HG03108 (cell line): ENCODE measurements around the gene NOTCH3.

Experiments used
- ATAC-seq: cut with Tn5 transposase; IDR thresholded peaks from one replicate; pipeline ENCODE4 v1.9.1; 2021; ENCODE audit warnings: moderate library complexity; ENCODE audit not compliant: unreplicated experiment

NOTCH3 gene

DNA sequence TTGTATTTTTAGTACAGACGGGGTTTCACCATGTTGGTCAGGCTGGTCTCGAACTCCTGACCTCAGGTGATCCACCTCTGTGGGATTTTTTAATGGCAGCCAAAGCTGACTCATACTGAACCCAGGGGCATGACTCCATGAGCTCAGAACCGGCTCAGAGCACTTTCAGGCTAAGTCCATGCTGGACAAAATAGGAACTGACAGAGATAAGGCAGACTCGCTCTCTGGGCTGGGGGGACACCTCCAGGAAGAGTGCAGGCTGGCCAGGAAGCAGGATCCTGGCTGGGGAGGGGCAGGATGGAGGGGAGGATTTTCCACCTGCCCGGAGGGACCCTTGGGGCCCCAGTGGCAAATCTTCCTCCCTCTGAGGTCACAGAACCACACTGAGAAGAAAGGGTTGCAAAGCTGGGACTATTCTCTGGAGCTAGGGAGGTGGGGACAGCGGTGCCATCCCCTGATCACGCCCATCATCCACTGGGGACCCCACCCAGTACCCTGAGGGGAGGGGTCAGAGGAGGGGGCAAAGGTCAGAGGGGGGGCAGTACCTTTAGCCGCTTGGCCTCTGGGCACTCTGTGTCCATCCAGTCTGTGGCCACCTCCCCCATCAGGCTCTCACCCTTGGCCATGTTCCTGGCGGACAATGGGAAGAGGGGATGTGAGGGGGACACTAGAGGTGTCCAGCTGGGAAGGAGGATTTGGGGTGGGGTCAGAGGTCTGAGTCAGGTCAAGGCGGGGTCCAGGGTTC, 31.1 kb downstream of the NOTCH3 start:
- no peak for ATAC-seq

DNA sequence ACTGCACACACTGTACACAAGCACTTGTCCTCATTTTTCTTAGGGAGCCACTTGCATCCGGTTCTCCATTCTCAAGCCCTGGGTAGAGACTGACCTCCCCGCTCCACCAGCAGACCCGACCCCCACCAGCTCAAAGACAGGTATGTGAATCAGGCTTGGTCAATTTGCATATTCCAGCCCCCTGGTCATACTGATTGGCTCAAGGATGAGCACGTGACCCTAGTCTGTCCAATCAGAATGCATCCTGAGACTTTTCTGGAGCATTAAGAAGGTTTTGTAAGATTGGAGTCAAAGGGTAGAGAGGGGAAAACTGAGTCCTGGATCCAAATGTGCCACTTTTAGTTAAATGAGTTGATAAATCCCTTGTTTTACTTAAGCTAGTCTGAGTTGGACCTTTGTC, 34.1 kb downstream of the NOTCH3 start:
- no peak for ATAC-seq

DNA sequence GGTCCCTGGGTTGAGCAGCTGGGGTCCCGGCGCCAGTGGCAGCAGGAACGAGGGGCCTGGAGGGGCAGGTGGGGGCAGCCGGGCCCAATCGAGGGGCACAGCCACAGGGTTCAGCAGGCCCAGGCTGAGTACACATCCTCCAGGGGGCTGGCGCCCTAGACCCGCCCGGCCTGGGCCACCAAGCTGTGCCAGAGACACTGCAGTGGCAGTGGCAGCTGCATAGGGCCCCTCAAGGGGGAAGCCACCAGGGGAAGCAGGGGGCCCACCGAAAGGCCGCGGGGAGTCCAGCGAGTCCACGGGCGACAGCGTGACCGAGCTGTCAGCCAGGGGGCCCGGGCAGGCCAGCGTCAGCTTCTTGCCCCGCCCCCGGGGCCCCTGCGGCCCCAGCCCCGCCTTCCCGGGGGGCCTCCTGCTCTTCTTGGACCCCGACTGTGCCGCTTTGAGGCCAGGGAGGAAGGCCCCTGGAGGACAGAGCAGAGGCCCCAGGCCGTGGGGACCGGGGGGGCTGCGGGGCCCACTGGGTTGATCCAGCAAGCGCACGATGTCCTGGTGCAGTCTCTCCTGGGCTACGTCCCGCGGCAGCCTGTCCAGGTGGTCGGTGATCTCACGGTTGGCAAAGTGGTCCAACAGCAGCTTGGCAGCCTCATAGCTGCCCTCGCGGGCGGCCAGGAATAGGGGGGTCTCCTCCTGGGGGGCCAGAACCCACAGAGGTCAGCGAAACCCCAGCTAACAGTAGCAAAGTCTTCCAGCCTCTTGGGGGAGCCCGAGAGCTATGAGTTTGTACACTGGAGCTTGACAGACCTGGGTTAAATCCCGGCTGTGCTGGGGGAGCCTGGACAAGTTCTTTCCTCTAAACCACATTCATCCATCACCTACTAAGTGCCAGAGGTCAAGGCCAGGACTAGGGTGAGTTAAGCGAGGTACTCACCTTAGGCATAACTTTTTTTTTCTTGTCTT, 39.5 kb downstream of the NOTCH3 start:
- no peak for ATAC-seq

DNA sequence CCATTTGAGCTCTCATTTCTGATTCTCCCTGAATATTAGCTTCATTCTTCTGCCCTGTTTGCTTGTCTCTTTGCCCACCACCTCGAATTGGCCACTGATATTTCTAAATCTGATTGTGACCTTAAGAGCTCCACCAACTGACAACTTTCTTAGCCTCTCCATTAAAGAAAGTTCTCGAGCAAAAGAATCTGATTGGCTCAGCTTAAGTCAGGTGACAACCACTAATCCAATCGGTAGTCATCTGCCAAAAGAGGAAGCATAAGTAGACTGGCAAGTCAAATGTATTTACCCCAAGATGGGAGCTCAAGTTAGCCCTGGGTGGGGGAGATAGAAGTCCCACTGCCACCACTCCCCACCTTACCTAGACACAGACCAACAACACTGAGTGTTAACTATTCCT, 41.5 kb downstream of the NOTCH3 start:
- no peak for ATAC-seq

DNA sequence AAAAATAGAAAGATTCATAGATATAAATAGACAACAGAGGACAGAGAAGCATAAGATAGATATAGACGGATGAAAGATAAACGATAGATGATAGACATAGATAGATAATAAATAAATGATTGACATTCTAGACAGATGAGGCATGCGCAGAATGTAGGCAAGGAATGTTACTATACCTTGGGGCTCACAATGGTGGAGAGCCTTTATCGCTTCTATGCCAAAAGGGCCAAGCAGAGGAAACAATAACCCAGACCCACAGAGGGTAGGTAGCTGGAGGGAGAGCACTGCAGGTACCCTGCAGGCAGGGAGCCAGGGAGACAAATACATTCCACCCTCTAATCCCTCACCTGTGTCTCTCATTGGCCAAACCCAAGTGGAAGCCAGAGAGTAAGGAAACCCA, 44.4 kb downstream of the NOTCH3 start:
- ATAC-seq, result no peak

DNA sequence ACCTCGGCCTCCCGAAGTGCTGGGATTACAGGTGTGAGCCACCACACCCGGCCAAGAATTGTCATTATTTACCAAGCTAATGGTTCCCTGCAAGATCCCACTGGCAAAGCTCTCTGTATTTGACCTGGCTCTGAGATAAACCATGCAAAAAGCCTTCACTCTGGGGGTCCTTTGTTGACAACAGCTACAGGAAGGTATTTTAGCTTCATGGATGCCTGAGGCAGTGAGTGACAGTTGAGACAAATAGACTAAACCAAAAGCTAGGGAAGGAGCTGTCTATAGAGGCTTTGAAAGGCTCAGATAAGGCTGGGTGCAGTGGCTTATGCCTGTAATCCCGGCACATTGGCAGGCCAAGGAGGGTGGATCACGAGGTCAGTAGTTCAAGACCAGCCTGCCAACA, 45.5 kb downstream of the NOTCH3 start:
- no peak for ATAC-seq

DNA sequence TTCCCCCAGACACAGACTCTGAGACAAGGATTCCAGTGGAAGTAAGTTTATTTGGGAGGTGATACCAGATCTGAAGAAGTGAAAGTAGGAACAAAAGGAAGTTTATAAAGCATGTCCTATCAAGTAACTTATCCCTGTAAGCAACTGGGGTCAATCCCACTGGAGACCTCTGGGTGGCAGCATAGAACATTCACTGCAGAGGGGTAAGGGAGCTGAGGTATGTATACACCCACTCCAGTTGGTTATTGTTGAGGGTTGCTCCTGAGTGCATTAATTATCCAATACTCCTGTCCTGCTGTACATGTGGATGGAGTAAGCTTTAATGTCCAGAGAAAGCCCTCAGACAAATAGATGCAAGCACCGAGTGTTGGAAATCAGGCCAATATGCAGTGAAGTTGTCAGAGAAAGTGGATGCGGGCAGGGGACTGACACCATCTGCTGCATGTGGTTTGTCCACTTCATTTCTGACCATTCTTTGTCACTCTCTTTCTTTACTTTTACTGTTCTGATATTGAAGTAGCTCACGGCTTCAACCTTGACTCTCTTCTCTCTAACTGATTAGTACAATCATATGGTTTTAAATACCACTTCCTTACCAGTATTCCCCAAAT, 46.7 kb downstream of the NOTCH3 start:
- no peak for ATAC-seq

DNA sequence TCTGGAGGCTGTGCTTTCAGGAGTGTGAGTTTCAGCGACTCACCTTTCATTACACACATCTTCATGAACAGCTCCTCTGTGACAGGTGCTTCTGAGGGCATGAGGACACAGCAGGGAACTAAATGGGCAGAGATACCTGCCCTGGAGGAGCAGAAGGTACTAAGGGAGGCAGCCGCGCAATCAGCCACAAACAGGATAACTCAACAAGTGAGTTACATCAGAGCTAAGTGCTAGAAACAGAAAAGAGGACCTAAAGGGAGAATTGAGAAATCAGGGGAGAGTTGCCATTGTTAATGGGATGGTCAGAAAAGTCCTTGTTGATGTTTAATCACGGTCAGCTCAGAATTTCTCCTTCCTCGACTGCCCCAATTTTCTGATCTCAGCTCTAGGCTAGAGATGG, 51.1 kb downstream of the NOTCH3 start:
- no peak for ATAC-seq

DNA sequence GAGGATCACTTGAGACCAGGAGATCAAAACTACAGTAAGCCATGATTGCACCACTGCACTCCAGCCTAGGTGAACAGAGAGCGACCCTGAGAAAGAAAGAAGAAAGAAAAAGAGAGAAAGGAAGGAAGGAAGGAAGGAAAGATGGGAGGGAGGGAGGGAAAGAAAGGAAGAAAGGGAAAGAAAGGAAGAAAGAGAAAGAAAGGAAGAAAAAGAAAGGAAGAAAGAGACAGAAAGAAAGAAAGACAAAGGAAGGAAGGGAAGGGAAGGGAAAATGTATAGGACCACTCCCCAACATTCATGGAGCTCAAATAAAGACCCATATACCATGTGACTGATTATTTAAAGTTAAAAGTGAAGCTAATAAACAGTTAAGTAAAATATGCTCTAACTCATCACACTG, 53.7 kb downstream of the NOTCH3 start:
- no peak for ATAC-seq

DNA sequence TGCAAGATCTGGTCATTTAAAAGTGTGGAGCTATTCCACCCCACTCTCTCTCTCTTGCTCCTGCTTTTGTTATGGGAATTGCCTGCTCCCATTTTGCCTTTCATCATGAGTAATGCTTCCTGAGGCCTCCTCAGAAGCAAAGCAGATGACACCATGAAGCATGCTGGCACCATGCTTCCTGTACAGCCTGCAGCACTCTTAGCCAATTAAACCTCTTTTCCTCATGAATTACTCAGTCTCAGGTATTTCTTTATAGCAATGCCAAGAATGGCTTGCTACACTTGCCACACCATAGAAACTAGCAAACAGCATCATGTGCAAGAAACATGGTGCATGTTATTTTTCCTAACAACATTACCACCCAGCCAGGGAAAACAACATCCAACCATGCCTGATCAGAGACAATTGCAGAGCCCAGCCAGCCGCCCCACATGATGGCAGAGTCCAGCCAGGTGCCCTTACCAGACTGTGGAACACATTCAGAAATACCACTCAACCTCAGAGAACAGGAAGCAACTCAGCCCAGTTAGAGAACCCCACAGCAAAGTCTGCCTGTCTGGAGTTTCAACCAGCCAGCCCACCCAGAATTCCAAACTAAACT, 56.6 kb downstream of the NOTCH3 start:
- no peak for ATAC-seq

DNA sequence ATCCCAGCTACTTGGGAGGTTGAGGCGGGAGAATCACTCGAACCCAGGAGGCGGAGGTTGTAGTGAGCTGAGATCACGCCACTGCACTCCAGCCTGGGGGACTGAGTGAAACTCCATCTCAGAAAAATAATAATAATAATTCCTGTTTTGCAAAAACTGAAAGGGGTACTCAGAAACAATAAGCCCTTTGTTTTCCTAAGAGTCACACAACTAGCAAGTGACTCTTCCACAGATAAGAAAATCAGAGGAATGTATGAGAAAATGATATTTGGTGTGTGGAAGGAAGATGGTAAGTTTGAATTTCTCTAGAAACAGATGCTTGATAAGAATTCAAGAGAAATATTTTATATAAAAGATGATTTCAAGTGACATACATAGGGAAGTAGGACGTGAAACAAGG, 58.5 kb downstream of the NOTCH3 start:
- no peak for ATAC-seq

DNA sequence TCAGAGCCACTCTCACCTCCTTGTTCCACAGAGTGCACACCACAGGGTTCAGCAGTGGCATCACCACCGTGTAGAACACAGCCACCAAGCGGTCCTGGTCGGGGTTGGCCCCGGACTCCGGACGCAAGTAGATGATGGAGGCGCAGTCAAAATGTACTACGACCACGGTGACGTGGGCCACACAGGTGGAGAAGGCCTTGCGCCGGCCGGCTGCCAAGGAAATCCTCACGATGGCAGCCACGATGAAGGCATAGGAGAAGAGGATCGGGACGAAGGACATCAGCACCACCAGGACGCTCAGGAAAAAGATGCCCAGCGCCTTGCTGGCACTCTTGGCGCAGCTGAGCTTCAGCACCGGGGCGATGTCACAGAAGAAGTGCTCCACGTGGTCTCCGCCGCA, 59.7 kb downstream of the NOTCH3 start:
- no peak for ATAC-seq

DNA sequence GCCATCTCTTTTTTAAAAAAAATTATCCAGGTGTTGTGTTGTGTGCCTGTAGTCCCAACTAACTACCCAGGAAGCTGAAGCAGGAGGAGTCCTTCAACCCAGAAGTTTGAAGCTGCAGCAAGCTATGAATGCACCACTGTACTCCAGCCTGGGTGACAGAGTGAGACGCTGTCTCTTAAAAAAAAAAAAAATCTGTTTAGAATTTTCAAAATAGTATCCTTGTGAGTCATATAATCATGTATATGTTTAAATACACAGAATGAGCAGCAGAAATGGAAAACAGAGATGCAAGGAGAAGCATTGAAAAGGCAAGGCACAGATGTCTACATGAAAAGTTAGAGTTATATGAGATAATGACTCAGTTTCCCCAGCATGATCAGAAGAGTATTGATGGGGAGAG, 62.4 kb downstream of the NOTCH3 start:
- no peak for ATAC-seq

DNA sequence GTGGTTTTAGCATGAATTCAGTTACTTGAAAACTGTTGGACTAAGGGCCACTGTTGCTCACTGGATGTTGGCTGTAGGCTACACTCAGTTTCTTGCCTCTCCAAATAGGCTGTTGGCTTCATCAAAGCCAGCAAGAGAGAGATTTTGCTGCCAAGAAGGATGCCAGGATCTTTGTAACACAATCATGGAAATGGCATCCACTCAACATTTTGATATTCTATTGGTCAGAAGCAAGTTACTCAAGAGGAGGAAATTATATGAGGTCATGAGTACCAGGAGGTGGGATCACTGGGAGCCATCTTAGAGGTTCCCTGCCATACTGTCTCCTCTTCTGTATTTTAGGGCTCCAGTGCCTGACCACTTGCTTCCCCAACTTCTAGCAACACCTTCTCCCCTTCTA, 63.0 kb downstream of the NOTCH3 start:
- no peak for ATAC-seq

DNA sequence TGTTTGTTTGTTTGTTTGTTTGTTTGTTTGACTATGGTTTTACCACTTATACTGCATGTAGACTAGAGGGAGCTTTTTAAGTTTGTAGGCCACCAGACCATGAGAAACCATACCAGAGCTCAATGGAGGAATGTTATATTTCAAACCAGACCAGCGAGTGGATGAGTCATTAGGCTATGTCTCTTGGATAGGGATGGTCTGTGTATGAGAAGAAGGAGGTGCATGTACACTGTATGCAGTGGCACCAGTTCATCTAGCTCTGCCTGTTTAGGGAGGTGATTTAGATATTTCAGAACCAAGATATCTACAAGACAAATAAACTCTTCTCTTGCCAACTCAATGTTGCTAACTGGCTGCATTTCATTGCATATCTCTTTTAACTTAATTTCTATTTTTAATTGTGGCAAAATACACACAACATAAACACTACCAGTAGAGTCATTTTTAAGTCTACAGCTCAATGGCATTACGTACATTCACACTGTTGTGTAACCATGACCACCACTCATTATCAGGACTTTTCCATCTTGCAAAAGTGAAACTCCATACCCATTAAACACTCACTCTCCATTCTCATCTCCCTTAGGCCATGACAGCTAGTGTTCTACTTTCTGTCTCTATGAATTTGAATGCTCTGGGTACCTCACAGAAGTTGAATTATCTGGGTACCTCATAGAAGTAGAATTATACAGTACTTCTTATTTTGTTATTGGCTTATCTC, 64.4 kb downstream of the NOTCH3 start:
- no peak for ATAC-seq

DNA sequence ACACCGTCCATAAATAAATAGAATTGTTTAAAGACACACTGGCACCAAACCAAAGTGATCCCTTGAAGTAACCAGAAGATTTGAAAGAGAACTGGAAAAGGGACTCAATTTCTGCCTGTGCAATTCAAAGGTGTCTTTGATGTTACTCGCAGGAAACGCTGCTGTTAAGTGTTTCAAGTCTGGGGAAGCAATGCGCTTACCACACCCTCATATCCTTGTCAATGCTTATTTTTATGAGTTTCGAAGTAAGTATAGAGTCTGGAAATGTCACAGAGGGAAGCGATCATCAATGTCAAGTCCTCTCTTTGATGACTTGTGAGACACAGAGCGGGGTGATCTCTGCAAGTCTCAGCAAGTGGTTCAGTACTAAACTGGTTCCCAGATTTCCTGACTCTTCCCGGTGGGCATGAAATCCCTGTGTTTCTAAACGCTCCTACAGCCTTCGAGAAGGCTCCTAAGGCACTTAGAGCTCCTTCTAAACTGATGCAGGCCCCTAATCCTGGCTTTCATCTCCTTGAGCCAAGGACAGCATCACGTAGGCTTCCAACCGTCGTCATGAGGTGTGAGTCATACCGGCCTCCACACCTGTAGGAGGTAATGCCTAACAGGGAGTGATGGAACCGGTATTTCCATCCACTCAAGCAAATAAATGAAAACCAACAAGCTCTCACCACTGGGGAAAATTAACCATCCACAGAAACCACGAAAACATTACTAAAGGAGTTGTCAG, 70.8 kb downstream of the NOTCH3 start:
- no peak for ATAC-seq

DNA sequence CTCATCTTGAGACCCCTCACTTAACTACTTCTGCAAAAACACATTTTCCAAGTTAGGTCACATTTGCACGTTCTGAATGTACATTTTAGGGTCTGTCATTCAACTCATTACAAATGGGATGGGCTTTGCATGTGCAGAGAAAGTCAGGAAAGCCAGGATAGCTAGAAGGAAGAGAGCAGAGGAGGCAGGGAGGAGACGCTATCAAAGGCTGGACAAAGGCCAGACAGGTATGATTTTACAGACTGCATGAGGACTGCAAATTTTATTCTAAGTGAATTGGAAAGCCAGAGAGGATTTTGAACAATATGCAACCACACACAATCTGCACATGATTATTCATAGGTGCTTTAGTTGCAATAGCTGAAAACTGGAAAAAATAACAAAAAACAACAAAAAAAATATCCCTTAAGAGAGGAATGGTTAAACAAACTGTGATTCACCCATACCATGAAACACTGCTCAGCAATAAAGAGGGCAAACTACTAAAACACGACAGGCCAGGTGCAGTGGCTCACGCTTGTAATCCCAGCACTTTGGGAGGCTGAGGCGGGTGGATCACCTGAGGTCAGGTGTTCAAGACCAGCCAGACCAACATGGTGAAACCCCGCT, 72.5 kb downstream of the NOTCH3 start:
- ATAC-seq, result no peak

DNA sequence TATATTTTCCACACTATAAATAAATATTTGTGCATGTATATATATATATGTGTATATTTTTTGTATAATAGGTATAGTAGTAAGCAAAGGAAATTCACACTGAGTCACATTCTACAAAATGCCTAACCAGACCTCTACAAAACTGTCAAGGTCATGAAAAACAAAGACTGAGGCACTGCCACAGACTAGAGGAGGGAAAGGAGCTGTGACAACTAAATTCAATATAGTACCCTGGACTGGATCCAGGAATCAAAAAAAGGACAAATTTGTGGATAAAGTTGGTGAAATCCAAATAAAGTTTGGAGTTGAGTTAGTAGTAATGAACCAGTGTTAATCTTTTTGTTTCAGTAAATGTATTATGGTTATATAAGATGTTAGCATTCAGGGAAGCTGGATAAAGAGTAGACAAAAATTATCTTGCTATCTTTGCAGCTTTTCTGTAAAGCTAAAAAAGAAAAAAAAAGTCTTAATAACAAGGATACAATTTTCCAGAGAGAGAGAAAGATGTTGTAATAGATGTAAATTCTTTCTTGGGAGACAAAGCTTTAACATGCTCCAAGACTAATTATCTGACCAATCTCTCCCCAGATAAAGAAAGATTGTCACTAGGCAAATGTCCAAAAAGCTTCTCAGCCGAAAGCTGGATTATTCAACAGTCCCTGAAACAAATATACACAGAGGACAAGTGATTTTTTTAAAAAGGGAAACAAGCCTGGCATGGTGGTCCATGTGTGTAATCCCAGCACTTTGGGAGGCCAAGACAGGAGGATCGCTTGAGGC, 74.5 kb downstream of the NOTCH3 start:
- ATAC-seq, result no peak
